ENCODE results near the gene GLO1.

The GLO1 gene

DNA sequence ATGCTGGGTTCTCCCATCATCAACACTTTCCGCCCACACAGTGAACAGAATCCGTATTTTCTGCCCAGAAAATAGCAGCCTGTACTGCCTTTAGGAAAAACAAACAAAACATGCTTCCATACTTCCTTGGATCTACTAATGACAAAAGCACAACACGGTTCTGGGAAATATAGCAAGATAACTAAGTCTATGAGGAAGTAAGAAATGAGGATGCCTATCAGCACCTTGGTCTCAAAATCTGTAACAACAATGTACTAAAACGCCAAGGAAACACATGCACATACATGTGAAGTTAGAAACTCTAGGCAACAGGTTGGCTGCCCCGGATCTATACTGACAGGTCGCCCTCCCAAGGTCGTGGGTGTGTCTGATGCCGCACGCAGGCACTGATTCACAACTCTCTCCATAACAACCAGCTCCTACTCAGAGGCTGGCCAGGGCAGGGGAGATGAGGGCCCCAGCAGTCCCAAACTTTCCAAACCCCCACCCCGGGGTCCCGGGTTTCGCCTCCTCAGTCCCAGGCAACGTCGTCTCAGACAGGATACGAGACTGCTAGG, 63.9 kb downstream of the GLO1 start:
- H3K27me3 ChIP-seq: no peaks in the 10 kb centered on the region
- TF ChIP-seq, protein P1, sequence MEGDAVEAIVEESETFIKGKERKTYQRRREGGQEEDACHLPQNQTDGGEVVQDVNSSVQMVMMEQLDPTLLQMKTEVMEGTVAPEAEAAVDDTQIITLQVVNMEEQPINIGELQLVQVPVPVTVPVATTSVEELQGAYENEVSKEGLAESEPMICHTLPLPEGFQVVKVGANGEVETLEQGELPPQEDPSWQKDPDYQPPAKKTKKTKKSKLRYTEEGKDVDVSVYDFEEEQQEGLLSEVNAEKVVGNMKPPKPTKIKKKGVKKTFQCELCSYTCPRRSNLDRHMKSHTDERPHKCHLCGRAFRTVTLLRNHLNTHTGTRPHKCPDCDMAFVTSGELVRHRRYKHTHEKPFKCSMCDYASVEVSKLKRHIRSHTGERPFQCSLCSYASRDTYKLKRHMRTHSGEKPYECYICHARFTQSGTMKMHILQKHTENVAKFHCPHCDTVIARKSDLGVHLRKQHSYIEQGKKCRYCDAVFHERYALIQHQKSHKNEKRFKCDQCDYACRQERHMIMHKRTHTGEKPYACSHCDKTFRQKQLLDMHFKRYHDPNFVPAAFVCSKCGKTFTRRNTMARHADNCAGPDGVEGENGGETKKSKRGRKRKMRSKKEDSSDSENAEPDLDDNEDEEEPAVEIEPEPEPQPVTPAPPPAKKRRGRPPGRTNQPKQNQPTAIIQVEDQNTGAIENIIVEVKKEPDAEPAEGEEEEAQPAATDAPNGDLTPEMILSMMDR (IDR thresholded peaks at IDR 0.05): no peak
- peak overlapping the region; percentile 91 to 94 for H3K27ac ChIP-seq
- H3K4me1 ChIP-seq: peaks cover 0 to 19% (median 10%) of the 10 kb centered on the region in 4 donors
- peak; percentile 43 to 74 for DNase-seq
- H3K4me3 ChIP-seq: peak overlapping the region; percentile 77 to 86
- H3K9me3 ChIP-seq: no peaks in the 10 kb centered on the region
- intact Hi-C loops (cut with DNase I; ENCODE audit: low total_unique reads): loop anchor here (10.0 kb wide), 1 partner anchor 66 kb away; the partner anchor contains the start of gene GLO1
- no peaks in the 10 kb centered on the region for H3K36me3 ChIP-seq

DNA sequence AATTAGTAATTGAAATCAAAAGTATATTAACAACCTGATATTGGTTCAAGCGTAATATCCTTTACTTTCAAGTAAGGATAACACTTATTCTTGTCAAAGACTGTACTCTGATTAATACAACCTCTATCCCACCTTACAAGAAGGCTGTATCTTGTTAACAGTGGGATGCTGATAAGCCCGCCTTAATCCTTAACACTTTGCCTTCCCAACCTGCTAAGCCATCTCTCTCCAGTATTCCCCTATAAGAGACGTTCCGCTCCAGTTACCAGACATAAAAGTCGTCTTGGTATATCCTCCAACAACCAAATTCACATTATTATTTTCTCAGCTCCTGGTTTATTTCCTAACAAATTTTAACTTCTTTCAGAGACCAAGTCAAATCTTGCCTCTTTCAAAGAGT, 65.2 kb downstream of the GLO1 start:
- peak overlapping the region in 1 of 2 donors; percentile 91 for H3K27ac ChIP-seq
- peaks cover 0 to 19% (median 10%) of the 10 kb centered on the region in 4 donors for H3K4me1 ChIP-seq
- no peak overlapping the region for H3K4me3 ChIP-seq
- no peaks in the 10 kb centered on the region for H3K27me3 ChIP-seq
- TF ChIP-seq, protein P1 (IDR thresholded peaks at IDR 0.05): no peak
- no peaks in the 10 kb centered on the region for H3K36me3 ChIP-seq
- intact Hi-C loops (cut with DNase I; ENCODE audit: low total_unique reads): loop anchor here (10.0 kb wide), 1 partner anchor 67 kb away; the partner anchor contains the start of gene GLO1
- no peaks in the 10 kb centered on the region for H3K9me3 ChIP-seq
- no peak for DNase-seq

DNA sequence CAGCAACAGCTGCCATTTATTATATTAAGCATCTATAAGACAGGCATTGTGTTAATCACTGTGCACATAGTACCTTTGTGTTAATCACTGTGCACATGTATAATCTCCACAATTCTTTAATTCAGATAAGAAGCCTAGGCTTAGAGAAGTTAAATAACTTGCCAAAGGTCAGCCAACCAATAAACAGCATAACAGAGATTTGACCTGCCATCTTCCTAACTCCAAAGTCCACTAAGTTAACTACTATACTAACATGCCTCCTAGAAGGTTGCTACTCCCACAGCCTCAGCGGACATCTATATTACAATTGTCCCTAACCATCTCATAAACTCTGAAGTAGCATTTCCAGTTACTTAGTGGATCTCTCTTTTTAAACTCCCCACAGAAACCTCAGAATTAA, 66.9 kb downstream of the GLO1 start:
- Histone ChIP-seq H3K36me3 (no peaks in the 10 kb centered on the region), H3K9me3 (peaks cover 0 to 5% (median 0%) of the 10 kb centered on the region in 3 donors), H3K27me3 (no peaks in the 10 kb centered on the region), H3K4me3 (no peak overlapping the region), H3K27ac (no peak overlapping the region), H3K4me1 (peaks cover 0 to 18% (median 9%) of the 10 kb centered on the region in 4 donors)
- DNase-seq: no peak
- TF ChIP-seq, protein P1 (IDR thresholded peaks at IDR 0.05): no peak
- intact Hi-C loops (cut with DNase I; ENCODE audit: low total_unique reads): loop anchor here (10.0 kb wide), 1 partner anchor 69 kb away; the partner anchor contains the start of gene GLO1

DNA sequence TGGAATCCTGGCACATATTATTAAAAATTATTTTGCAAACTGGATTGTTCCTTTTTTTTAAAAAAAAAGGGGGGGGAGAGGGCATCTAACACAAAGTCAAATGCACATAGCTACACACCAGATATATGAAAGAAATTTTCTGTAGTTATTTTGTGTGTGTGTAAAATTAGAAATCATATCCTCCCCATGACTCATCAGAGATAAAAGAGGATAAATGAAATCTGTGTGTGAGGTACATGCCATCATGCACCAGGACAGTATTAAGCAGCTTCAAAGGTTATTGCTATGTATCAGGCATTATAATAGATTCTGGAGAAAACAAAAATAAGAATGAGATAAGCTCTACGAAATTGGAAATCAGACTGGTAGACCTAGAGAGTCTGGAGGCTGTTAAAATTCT, 68.4 kb downstream of the GLO1 start:
- Histone ChIP-seq H3K4me1 (peaks cover 0 to 11% (median 2%) of the 10 kb centered on the region in 4 donors), H3K4me3 (no peak overlapping the region), H3K9me3 (peaks cover 0 to 5% (median 0%) of the 10 kb centered on the region in 3 donors), H3K27me3 (no peaks in the 10 kb centered on the region), H3K27ac (no peak overlapping the region), H3K36me3 (no peaks in the 10 kb centered on the region)
- intact Hi-C loops (cut with DNase I; ENCODE audit: low total_unique reads): loop anchor here (10.0 kb wide), 1 partner anchor 70 kb away; the partner anchor contains the start of gene GLO1
- no peak for DNase-seq
- TF ChIP-seq, protein P1 (IDR thresholded peaks at IDR 0.05): no peak

DNA sequence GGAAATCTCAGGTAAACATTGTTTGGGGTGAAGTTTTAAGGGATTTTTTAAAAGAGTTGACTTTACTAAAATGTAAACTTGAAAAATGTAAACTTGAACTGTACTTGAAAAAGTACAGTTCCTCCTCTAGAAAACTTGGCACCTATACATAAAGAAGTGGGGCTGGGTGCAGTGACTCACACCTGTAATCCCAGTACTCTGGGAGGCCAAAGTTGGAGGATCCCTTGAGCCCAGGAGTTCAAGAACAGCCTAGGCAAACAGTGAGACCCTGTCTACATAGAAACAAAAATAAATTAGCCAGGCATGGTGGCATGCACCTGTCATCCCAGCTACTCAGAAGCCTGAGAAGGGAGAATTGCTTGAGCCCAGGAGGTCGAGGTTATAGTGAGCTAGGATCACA, 70.5 kb downstream of the GLO1 start:
- no peak overlapping the region for H3K27ac ChIP-seq
- TF ChIP-seq, protein P1 (IDR thresholded peaks at IDR 0.05): no peak
- peaks cover 0 to 5% (median 0%) of the 10 kb centered on the region in 3 donors for H3K9me3 ChIP-seq
- no peaks in the 10 kb centered on the region for H3K27me3 ChIP-seq
- H3K36me3 ChIP-seq: no peaks in the 10 kb centered on the region
- no peak overlapping the region for H3K4me3 ChIP-seq
- intact Hi-C loops (cut with DNase I; ENCODE audit: low total_unique reads): loop anchor here (10.0 kb wide), 1 partner anchor 72 kb away; the partner anchor contains the start of gene GLO1
- DNase-seq: no peak
- H3K4me1 ChIP-seq: no peaks in the 10 kb centered on the region
